Neural progenitor cell (in vitro differentiated cells): ENCODE results near the gene MEG3. TPM values are rescaled to one million over a fixed set of nuclear protein-coding genes. Genes with fewer than 3 reads are reported as not detected.
A peak's percentile ranks its signal among the peaks of the same experiment; 100 is the strongest.

Source experiments
- DNase-seq: peaks from one replicate; pipeline ENCODE4 v3.0.0-alpha.2; 2016; ENCODE audit warnings: low spot score
- H2AFZ ChIP-seq: fragments of 200-600 bp; sonication (generic); replicated peaks from 2 replicates; pipeline ENCODE4 v1.6.1; 2016; ENCODE audit warnings: antibody characterized with exemption
- H3F3A ChIP-seq: fragments of 200-600 bp; sonication (generic); 2 replicates; pipeline ENCODE4 v1.6.1; 2016; ENCODE audit warnings: antibody characterized with exemption, low read depth
- H3K27ac ChIP-seq: fragments of 200-600 bp; sonication (generic); 2 replicates; pipeline ENCODE4 v1.5.1; 2016; ENCODE audit warnings: mild to moderate bottlenecking
- H3K27me3 ChIP-seq: fragments of 200-600 bp; sonication (generic); 2 replicates; pipeline ENCODE4 v1.6.1; 2016; ENCODE audit warnings: mild to moderate bottlenecking, moderate library complexity
- H3K36me3 ChIP-seq: fragments of 200-600 bp; sonication (generic); 2 replicates; pipeline ENCODE4 v1.5.1; 2016
- H3K4me1 ChIP-seq: fragments of 200-600 bp; sonication (generic); 2 replicates; pipeline ENCODE4 v1.6.1; 2016; ENCODE audit warnings: mixed run types
- H3K4me2 ChIP-seq: fragments of 200-600 bp; sonication (generic); 2 replicates; pipeline ENCODE4 v1.6.1; 2016
- H3K4me3 ChIP-seq: fragments of 200-600 bp; sonication (generic); 2 replicates; pipeline ENCODE4 v1.5.1; 2016
- H3K79me2 ChIP-seq: fragments of 200-600 bp; sonication (generic); 2 replicates; pipeline ENCODE4 v1.6.1; 2016; ENCODE audit warnings: low read depth
- H3K9ac ChIP-seq: fragments of 200-600 bp; sonication (generic); 2 replicates; pipeline ENCODE4 v1.6.1; 2016
- H3K9me3 ChIP-seq: fragments of 200-600 bp; sonication (generic); 2 replicates; pipeline ENCODE4 v1.5.1; 2016; ENCODE audit warnings: low read depth
- H4K20me1 ChIP-seq: fragments of 200-600 bp; sonication (generic); 2 replicates; pipeline ENCODE4 v1.6.1; 2016; ENCODE audit warnings: low read depth
- H3K27ac Mint-ChIP-seq: 3 replicates; pipeline ENCODE4 v1.8.0; 2021; ENCODE audit warnings: mixed read lengths
- H3K27me3 Mint-ChIP-seq: 2 replicates; pipeline ENCODE4 v1.8.0; 2022; ENCODE audit warnings: low read depth, mild to moderate bottlenecking, inconsistent platforms, moderate library complexity, mixed read lengths; ENCODE audit not compliant: insufficient read depth
- H3K36me3 Mint-ChIP-seq: 3 replicates; pipeline ENCODE4 v1.8.0; 2021; ENCODE audit warnings: mixed read lengths
- H3K4me1 Mint-ChIP-seq: 3 replicates; pipeline ENCODE4 v1.8.0; 2021; ENCODE audit warnings: mixed read lengths
- H3K4me3 Mint-ChIP-seq: 3 replicates; pipeline ENCODE4 v1.8.0; 2021; ENCODE audit warnings: mild to moderate bottlenecking, moderate library complexity, mixed read lengths
- H3K9me3 Mint-ChIP-seq: 3 replicates; pipeline ENCODE4 v1.8.0; 2020; ENCODE audit warnings: mixed read lengths
- EZH2 ChIP-seq: fragments of 200-600 bp; sonication (generic); IDR thresholded peaks from 2 replicates; pipeline ENCODE4 v1.6.1; 2017; ENCODE audit warnings: antibody characterized with exemption, mild to moderate bottlenecking, moderate library complexity
- EZH2phosphoT487 ChIP-seq: fragments of 200-600 bp; sonication (generic); IDR thresholded peaks from 2 replicates; pipeline ENCODE4 v1.6.1; 2017; ENCODE audit warnings: antibody characterized with exemption
- microRNA counts: library from miRNA; unstranded; fragments of <30 nt; microRNA quantifications from one replicate; lab custom pipeline; 2016
- microRNA-seq: library from miRNA; unstranded; fragments of <30 nt; microRNA quantifications from one replicate; pipeline ENCODE4, GENCODE V29; 2016
- small RNA-seq: library from RNA; depleted of rRNA; stranded (forward); fragments of <200 nt; gene quantifications from one replicate; pipeline ENCODE3, GENCODE V24; 2015
- total RNA-seq: library from RNA; depleted of rRNA; stranded (reverse); fragments of >200 nt; gene quantifications from 2 replicates; pipeline ENCODE4 v1.2.3, GENCODE V29; 2015; ENCODE audit warnings: low replicate concordance
- TF ChIP-seq, protein P1 (sequence below): fragments of 200-600 bp; sonication (generic); IDR thresholded peaks from 2 replicates; pipeline ENCODE4 v1.5.1; 2017; ENCODE audit warnings: antibody characterized with exemption, mild to moderate bottlenecking

Gene MEG3
- total RNA-seq, 1 donor from 2014 or later = 10.6 TPM

DNA sequence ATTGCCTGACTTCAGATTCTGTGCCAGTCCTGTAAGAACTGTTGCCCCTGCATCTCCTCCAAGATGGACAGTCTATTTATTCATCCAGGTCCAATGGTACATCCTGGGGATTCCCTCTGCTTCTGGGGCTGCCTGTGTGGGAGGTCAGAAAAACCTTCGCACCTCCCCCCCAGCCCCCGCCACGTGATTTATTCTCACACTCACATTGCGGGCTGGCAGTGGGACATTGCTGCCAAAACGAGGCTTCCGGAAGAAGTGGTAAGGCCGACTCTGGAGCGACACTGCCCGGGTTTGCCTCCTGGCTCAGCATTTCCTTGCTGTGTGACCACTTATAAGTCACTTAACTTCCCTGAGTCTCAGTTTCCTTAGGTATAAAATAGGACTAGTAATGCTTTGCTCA, 83.5 kb downstream of the MEG3 start:
- no peaks in the 10 kb centered on the region for H3K79me2 ChIP-seq
- TF ChIP-seq EZH2 (no peak), EZH2phosphoT487 (no peak)
- TF ChIP-seq, protein P1, sequence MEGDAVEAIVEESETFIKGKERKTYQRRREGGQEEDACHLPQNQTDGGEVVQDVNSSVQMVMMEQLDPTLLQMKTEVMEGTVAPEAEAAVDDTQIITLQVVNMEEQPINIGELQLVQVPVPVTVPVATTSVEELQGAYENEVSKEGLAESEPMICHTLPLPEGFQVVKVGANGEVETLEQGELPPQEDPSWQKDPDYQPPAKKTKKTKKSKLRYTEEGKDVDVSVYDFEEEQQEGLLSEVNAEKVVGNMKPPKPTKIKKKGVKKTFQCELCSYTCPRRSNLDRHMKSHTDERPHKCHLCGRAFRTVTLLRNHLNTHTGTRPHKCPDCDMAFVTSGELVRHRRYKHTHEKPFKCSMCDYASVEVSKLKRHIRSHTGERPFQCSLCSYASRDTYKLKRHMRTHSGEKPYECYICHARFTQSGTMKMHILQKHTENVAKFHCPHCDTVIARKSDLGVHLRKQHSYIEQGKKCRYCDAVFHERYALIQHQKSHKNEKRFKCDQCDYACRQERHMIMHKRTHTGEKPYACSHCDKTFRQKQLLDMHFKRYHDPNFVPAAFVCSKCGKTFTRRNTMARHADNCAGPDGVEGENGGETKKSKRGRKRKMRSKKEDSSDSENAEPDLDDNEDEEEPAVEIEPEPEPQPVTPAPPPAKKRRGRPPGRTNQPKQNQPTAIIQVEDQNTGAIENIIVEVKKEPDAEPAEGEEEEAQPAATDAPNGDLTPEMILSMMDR = no peak
- peaks cover 14% of the 10 kb centered on the region for H3K27me3 ChIP-seq
- no peak overlapping the region for H3K27ac ChIP-seq
- H3F3A ChIP-seq = peaks cover 29% of the 10 kb centered on the region
- no peaks in the 10 kb centered on the region for H3K36me3 Mint-ChIP-seq
- H3K9me3 ChIP-seq = no peaks in the 10 kb centered on the region
- no peak overlapping the region for H3K4me3 Mint-ChIP-seq
- H3K9me3 Mint-ChIP-seq = no peaks in the 10 kb centered on the region
- H3K27ac Mint-ChIP-seq = no peak overlapping the region
- no peak overlapping the region for H2AFZ ChIP-seq
- H3K4me2 ChIP-seq = no peak overlapping the region
- peaks cover 43% of the 10 kb centered on the region for H3K4me1 ChIP-seq
- peaks cover 24% of the 10 kb centered on the region for H3K4me1 Mint-ChIP-seq
- no peaks in the 10 kb centered on the region for H3K36me3 ChIP-seq
- H3K9ac ChIP-seq = no peak overlapping the region
- H4K20me1 ChIP-seq = no peaks in the 10 kb centered on the region
- no peak overlapping the region for H3K4me3 ChIP-seq
- DNase-seq = no peak
- peaks cover 8% of the 10 kb centered on the region for H3K27me3 Mint-ChIP-seq

MicroRNA genes within 50 kb of the gene (microRNA counts, 767-probe panel; counts per million panel counts)
- microRNA hsa-miR-127-3p (lab: Ali Mortazavi, UCI) = 460 counts per million, percentile 90 among the panel's probes with 10 or more counts
- 460 counts per million, percentile 90 among the panel's probes with 10 or more counts for microRNA hsa-miR-127-5p (lab: Ali Mortazavi, UCI)
- 460 counts per million, percentile 90 among the panel's probes with 10 or more counts for microRNA hsa-miR-136-5p (lab: Ali Mortazavi, UCI)
- 460 counts per million, percentile 90 among the panel's probes with 10 or more counts for microRNA hsa-miR-337-3p (lab: Ali Mortazavi, UCI)
- microRNA hsa-miR-337-5p (lab: Ali Mortazavi, UCI) = 460 counts per million, percentile 90 among the panel's probes with 10 or more counts
- microRNA hsa-miR-431-5p (lab: Ali Mortazavi, UCI) = 460 counts per million, percentile 90 among the panel's probes with 10 or more counts
- 460 counts per million, percentile 90 among the panel's probes with 10 or more counts for microRNA hsa-miR-432-5p (lab: Ali Mortazavi, UCI)
- microRNA hsa-miR-433 (lab: Ali Mortazavi, UCI) = 460 counts per million, percentile 90 among the panel's probes with 10 or more counts
- 460 counts per million, percentile 90 among the panel's probes with 10 or more counts for microRNA hsa-miR-493-3p (lab: Ali Mortazavi, UCI)
- 460 counts per million, percentile 90 among the panel's probes with 10 or more counts for microRNA hsa-miR-665 (lab: Ali Mortazavi, UCI)
- microRNA hsa-miR-770-5p (lab: Ali Mortazavi, UCI) = 460 counts per million, percentile 90 among the panel's probes with 10 or more counts

Small RNA genes lying within 50 kb of the gene (microRNA-seq; reads per million reads assigned to microRNA genes)
- gene MIR127 (39.0 reads per million, percentile 64 among the genes with 10 or more reads in this experiment), gene MIR136 (2.5 reads per million, percentile 10 among the genes with 10 or more reads in this experiment), gene MIR2392 (not detected), gene MIR337 (19.6 reads per million, percentile 51 among the genes with 10 or more reads in this experiment), gene MIR431 (21.8 reads per million, percentile 55 among the genes with 10 or more reads in this experiment), gene MIR432 (15.3 reads per million, percentile 46 among the genes with 10 or more reads in this experiment), gene MIR433 (2.9 reads per million, percentile 13 among the genes with 10 or more reads in this experiment), gene MIR493 (29.2 reads per million, percentile 60 among the genes with 10 or more reads in this experiment), gene MIR665 (not detected)

Small RNA genes lying within 50 kb of the gene (small RNA-seq; reads per million reads assigned to genes)
- gene AL117190.3 (not detected), gene MIR127 (not detected), gene MIR136 (not detected), gene MIR2392 (not detected), gene MIR337 (not detected), gene MIR431 (not detected), gene MIR432 (not detected), gene MIR433 (not detected), gene MIR493 (0.11 reads per million), gene RF01928 (not detected), gene RF02145 (not detected), gene SNORD112 (not detected)

Other genes starting within 250 kb of the MEG3 start
- 4.0 and 13.4 TPM in 2 replicates for gene BEGAIN, start 238.7 kb upstream of the MEG3 start, total RNA-seq
- gene DLK1, start 99.2 kb upstream of the MEG3 start, total RNA-seq = 312 and 1,018 TPM in 2 replicates
- gene RTL1, start 77.6 kb downstream of the MEG3 start, total RNA-seq = 0.15 and 0.65 TPM in 2 replicates